ENCODE results near the gene IL22RA1. TPM values are rescaled to one million over a fixed set of nuclear protein-coding genes. Genes with fewer than 3 reads are reported as not detected.

IL22RA1 gene
- polyA plus RNA-seq, 2 of the 4 experiments (the other 2 are of a cell fraction), result 1.5 to 1.7 TPM

DNA sequence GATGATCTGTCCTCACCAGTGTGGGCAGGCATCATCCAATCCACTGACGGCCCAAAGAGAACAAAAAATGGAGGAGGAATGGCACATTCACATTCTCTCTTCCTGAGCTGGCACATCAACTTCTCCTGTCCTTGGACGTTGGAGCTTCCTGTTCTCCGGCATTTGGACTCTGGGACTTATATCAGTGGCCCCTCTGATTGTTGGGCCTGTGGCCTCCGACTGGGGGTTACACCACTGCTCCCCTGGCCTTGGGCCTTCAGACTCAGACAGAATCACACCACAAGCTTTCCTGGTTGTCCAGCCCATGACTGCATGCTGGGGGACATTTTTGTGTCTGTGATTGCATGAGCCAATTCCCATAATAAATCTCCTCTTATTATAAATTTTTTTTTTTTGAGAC is 24.1 kb upstream of the IL22RA1 start:
- no peak overlapping the region for H3K4me2 ChIP-seq
- no peak for FAIRE-seq
- 59% methylated on average over 4 of the region's 4 CpGs for WGBS (ENCODE audit: missing lambda C conversion rate)
- no peaks in the 10 kb centered on the region for H3K9me3 ChIP-seq
- TF ChIP-seq HDAC2 (IDR thresholded peaks at IDR 0.05) (no peak), TP53 (CRISPR knock-in tag; IDR thresholded peaks at IDR 0.05) (no peak), FOXS1 (CRISPR knock-in tag; IDR thresholded peaks at IDR 0.05) (no peak), ESRRA (IDR thresholded peaks at IDR 0.05; ENCODE audit: borderline replicate concordance, low read length) (no peak), JUNB (IDR thresholded peaks at IDR 0.05) (no peak), CHD4 (IDR thresholded peaks at IDR 0.05; ENCODE audit: borderline replicate concordance) (no peak), RCOR1 (IDR thresholded peaks at IDR 0.05; ENCODE audit: low read depth, low read length) (no peak), NFE2L2 (conservative IDR thresholded peaks at IDR 0.05; ENCODE audit: low read length) (no peak)
- TF ChIP-seq, protein P1, sequence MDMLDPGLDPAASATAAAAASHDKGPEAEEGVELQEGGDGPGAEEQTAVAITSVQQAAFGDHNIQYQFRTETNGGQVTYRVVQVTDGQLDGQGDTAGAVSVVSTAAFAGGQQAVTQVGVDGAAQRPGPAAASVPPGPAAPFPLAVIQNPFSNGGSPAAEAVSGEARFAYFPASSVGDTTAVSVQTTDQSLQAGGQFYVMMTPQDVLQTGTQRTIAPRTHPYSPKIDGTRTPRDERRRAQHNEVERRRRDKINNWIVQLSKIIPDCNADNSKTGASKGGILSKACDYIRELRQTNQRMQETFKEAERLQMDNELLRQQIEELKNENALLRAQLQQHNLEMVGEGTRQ (IDR thresholded peaks at IDR 0.05), result no peak
- TF ChIP-seq, protein P2, sequence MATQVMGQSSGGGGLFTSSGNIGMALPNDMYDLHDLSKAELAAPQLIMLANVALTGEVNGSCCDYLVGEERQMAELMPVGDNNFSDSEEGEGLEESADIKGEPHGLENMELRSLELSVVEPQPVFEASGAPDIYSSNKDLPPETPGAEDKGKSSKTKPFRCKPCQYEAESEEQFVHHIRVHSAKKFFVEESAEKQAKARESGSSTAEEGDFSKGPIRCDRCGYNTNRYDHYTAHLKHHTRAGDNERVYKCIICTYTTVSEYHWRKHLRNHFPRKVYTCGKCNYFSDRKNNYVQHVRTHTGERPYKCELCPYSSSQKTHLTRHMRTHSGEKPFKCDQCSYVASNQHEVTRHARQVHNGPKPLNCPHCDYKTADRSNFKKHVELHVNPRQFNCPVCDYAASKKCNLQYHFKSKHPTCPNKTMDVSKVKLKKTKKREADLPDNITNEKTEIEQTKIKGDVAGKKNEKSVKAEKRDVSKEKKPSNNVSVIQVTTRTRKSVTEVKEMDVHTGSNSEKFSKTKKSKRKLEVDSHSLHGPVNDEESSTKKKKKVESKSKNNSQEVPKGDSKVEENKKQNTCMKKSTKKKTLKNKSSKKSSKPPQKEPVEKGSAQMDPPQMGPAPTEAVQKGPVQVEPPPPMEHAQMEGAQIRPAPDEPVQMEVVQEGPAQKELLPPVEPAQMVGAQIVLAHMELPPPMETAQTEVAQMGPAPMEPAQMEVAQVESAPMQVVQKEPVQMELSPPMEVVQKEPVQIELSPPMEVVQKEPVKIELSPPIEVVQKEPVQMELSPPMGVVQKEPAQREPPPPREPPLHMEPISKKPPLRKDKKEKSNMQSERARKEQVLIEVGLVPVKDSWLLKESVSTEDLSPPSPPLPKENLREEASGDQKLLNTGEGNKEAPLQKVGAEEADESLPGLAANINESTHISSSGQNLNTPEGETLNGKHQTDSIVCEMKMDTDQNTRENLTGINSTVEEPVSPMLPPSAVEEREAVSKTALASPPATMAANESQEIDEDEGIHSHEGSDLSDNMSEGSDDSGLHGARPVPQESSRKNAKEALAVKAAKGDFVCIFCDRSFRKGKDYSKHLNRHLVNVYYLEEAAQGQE (IDR thresholded peaks at IDR 0.05), result no peak
- no peak overlapping the region for H3K27ac ChIP-seq
- POLR2A ChIA-PET, result interaction anchor here (0.6 kb wide), 1 partner anchor 341 kb away, joined by 4 read pairs; the partner anchor contains the start of gene HMGCL
- no peaks in the 10 kb centered on the region for H3K4me1 ChIP-seq
- H3K4me3 ChIP-seq, result no peak overlapping the region
- CTCF ChIA-PET, result interaction anchor here (0.9 to 1.9 kb wide), 3 partner anchors 17 to 224 kb away, joined by 3 to 7 read pairs (median 4); no protein-coding TSS in a partner anchor
- no peak for ATAC-seq
- DNase-seq (ENCODE audit: low read depth in 1 of 2, low spot score in 1 of 2), result no peak

DNA sequence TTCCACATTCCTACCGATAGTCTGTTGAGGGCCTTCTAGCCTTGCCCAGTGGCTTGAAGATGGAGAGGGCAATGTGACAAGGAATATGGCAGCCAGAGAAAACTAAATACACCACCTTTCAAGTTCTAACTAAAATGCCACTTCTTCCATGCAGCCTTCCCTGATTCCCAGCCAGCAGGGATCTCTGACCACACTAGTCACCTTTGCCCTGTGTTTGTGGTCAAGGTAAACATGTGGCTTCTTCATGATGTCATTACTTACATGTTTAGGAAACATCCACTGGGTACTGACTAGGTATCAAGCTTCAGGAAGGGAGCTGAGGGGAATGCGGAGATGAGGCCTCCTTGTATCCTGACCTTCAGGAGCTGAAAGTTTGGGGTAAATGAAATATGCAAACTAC is 22.6 kb upstream of the IL22RA1 start:
- POLR2A ChIA-PET, result no interaction called here
- 90% methylated on average over 2 of the region's 2 CpGs for WGBS (ENCODE audit: missing lambda C conversion rate)
- H3K27ac ChIP-seq, result no peak overlapping the region
- H3K9me3 ChIP-seq, result no peaks in the 10 kb centered on the region
- no peak for TF ChIP-seq ZC3H11A (IDR thresholded peaks at IDR 0.05)
- no peak for TF ChIP-seq FOSL2 (IDR thresholded peaks at IDR 0.05)
- TF ChIP-seq FOSL2 (CRISPR knock-in tag; IDR thresholded peaks at IDR 0.05), result no peak
- no peak for TF ChIP-seq BCL3 (IDR thresholded peaks at IDR 0.05)
- no peak for TF ChIP-seq EP300 (IDR thresholded peaks at IDR 0.05)
- peak; percentile 36 for TF ChIP-seq ZFP36 (IDR thresholded peaks at IDR 0.05; ENCODE audit: borderline replicate concordance, partially characterized antibody)
- no peaks in the 10 kb centered on the region for H3K4me1 ChIP-seq
- no peak for DNase-seq (ENCODE audit: low read depth in 1 of 2, low spot score in 1 of 2)
- H3K4me2 ChIP-seq, result no peak overlapping the region
- ATAC-seq, result no peak
- no peak overlapping the region for H3K4me3 ChIP-seq
- FAIRE-seq, result no peak
- CTCF ChIA-PET, result interaction anchor here (2.6 kb wide), 1 partner anchor 15 kb away, joined by 8 read pairs; no protein-coding TSS in a partner anchor

- Histone ChIP-seq H3K4me2 (no peak overlapping the region), H3K4me3 (no peak overlapping the region), H3K9me3 (no peaks in the 10 kb centered on the region), H3K27ac (no peak overlapping the region), H3K4me1 (no peaks in the 10 kb centered on the region)
- ChIA-PET CTCF (interaction anchor here (0.9 to 2.6 kb wide), 2 partner anchors 14 to 252 kb away, joined by 5 to 8 read pairs; partner anchors contain the start of gene NIPAL3), POLR2A (no interaction called here)
- 92% methylated on average over 3 of the region's 3 CpGs for WGBS (ENCODE audit: missing lambda C conversion rate)
- DNase-seq (ENCODE audit: low read depth in 1 of 2, low spot score in 1 of 2) (no peak), FAIRE-seq (no peak), ATAC-seq (no peak)
- TF ChIP-seq JUNB (IDR thresholded peaks at IDR 0.05) (no peak), ZFP36 (IDR thresholded peaks at IDR 0.05; ENCODE audit: borderline replicate concordance, partially characterized antibody) (no peak), SMC3 (IDR thresholded peaks at IDR 0.05) (no peak), TP53 (CRISPR knock-in tag; IDR thresholded peaks at IDR 0.05) (no peak), EHF (CRISPR knock-in tag; IDR thresholded peaks at IDR 0.05) (no peak), HDAC2 (IDR thresholded peaks at IDR 0.05) (no peak), POLR2AphosphoS2 (conservative IDR thresholded peaks at IDR 0.05; ENCODE audit: low read length) (no peak), FOSL2 (IDR thresholded peaks at IDR 0.05) (no peak), FOSL2 (CRISPR knock-in tag; IDR thresholded peaks at IDR 0.05) (no peak), CHD2 (IDR thresholded peaks at IDR 0.05; ENCODE audit: low read length, partially characterized antibody) (no peak), EP300 (IDR thresholded peaks at IDR 0.05) (no peak), NFE2L2 (conservative IDR thresholded peaks at IDR 0.05; ENCODE audit: low read length) (no peak), HEYL (CRISPR knock-in tag; IDR thresholded peaks at IDR 0.05) (no peak), MYC (IDR thresholded peaks at IDR 0.05; ENCODE audit: borderline replicate concordance, low read length) (no peak)
- TF ChIP-seq, protein P3, sequence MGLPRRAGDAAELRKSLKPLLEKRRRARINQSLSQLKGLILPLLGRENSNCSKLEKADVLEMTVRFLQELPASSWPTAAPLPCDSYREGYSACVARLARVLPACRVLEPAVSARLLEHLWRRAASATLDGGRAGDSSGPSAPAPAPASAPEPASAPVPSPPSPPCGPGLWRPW (IDR thresholded peaks at IDR 0.05), result no peak
Measured at GRCh38 chr1:24164004-24164403, 21.1 kb upstream of the IL22RA1 start.

All from A549 (cell line).